GM19240 (cell line): ENCODE data around the gene MUC5AC.
"Not testable (repeated sequence)": the region's sequence is repeated elsewhere in the genome, so short reads cannot be mapped to it uniquely, and the experiment has no call there.

Experiments used
- DNase-seq: peaks from one replicate; pipeline ENCODE4 v3.0.0; 2011; ENCODE audit warnings: low spot score; ENCODE audit not compliant: insufficient read length

The MUC5AC gene

GRCh38 chr11:1235901-1236315, 78.2 kb downstream of the MUC5AC start:
- DNase-seq: no peak

- DNase-seq: no peak
These were observed 78.8 kb downstream of the MUC5AC start for GRCh38 chr11:1236316-1237127.

DNA sequence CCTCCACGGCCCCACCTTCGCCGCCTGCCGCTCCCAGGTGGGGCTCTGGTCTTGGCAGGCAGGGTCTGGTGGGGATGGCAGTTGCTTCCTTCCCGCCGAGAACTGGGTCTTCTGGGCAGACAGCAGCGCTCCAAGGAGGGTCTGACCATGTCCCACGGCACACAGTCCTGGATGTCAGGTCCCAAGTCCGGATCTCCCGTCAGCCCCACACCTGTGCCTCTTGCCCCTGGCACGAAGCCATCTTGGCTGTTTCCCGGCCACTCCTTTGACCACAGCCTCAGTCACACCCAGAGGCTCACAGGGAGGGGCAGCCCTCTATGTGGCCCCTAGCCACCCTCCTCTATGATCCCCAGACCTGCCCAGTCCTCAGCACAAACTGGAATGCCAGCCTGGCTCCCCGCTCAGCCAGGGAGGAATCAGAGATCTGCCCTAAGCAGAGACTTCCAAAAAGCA, 79.4 kb downstream of the MUC5AC start:
- no peak for DNase-seq

DNA sequence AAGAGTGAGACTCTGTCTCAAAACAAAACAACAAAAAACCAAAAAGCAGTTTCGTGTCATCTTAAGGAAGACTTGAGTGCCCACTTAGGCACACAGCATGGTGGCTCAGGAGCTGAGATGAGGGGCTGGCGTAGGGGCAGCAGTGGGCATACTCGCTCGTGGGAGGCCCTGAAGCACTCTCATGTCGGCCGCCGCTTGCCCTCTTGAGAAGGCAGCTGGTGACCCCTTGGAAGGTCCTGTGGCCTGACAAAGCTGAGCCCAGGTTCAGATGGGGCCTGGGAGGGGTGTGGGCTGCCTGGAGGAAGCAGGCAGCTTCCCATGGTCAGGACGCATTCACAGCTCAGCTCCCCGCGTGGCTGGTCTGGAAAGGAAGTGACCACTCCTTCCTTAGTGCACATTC, 80.1 kb downstream of the MUC5AC start:
- no peak for DNase-seq

- DNase-seq: no peak
These were observed 81.2 kb downstream of the MUC5AC start for GRCh38 chr11:1238767-1239595.

- no peak for DNase-seq
These were observed 81.9 kb downstream of the MUC5AC start for GRCh38 chr11:1239596-1240205.

- no peak for DNase-seq
These were observed 83.0 kb downstream of the MUC5AC start for GRCh38 chr11:1240771-1241170.

- no peak for DNase-seq
These were observed 84.0 kb downstream of the MUC5AC start for GRCh38 chr11:1241706-1242105.

DNA sequence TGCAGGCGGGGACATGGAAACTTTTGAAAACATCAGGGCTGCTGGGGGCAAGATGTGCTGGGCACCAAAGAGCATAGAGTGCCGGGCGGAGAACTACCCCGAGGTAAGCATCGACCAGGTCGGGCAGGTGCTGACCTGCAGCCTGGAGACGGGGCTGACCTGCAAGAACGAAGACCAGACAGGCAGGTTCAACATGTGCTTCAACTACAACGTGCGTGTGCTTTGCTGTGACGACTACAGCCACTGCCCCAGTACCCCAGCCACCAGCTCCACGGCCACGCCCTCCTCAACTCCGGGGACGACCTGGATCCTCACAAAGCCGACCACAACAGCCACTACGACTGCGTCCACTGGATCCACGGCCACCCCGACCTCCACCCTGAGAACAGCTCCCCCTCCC, 84.5 kb downstream of the MUC5AC start:
- DNase-seq: no peak

DNA sequence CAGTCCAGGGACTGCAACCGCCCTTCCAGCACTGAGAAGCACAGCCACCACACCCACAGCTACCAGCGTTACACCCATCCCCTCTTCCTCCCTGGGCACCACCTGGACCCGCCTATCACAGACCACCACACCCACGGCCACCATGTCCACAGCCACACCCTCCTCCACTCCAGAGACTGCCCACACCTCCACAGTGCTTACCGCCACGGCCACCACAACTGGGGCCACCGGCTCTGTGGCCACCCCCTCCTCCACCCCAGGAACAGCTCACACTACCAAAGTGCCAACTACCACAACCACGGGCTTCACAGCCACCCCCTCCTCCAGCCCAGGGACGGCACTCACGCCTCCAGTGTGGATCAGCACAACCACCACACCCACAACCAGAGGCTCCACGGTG, 85.0 kb downstream of the MUC5AC start:
- not testable (repeated sequence) for DNase-seq

DNA sequence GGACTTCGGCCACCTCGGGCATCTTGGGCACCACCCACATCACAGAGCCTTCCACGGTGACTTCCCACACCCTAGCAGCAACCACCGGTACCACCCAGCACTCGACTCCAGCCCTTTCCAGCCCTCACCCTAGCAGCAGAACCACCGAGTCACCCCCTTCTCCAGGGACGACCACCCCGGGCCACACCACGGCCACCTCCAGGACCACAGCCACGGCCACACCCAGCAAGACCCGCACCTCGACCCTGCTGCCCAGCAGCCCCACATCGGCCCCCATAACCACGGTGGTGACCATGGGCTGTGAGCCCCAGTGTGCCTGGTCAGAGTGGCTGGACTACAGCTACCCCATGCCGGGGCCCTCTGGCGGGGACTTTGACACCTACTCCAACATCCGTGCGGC, 85.8 kb downstream of the MUC5AC start:
- DNase-seq: not testable (repeated sequence)

GRCh38 chr11:1244557-1244956, 86.8 kb downstream of the MUC5AC start:
- not testable (repeated sequence) for DNase-seq

GRCh38 chr11:1245717-1246116, 88.0 kb downstream of the MUC5AC start:
- not testable (repeated sequence) for DNase-seq

GRCh38 chr11:1246301-1246700, 88.5 kb downstream of the MUC5AC start:
- DNase-seq: not testable (repeated sequence)

DNA sequence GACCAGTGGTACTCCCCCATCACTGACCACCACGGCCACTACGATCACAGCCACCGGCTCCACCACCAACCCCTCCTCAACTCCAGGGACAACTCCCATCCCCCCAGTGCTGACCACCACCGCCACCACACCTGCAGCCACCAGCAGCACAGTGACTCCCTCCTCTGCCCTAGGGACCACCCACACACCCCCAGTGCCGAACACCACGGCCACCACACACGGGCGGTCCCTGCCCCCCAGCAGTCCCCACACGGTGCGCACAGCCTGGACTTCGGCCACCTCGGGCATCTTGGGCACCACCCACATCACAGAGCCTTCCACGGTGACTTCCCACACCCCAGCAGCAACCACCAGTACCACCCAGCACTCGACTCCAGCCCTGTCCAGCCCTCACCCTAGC, 89.3 kb downstream of the MUC5AC start:
- DNase-seq: not testable (repeated sequence)

GRCh38 chr11:1248951-1249350, 91.2 kb downstream of the MUC5AC start:
- not testable (repeated sequence) for DNase-seq

GRCh38 chr11:1250411-1250810, 92.7 kb downstream of the MUC5AC start:
- not testable (repeated sequence) for DNase-seq
